NCI-H2196 treated with DMSO at 0.1 percent for 48 hours (cell line): Measurements from ENCODE around the gene COMTD1.
A peak's percentile ranks its signal among the peaks of the same experiment; 100 is the strongest.
"Not testable (repeated sequence)": the region's sequence is repeated elsewhere in the genome, so short reads cannot be mapped to it uniquely, and the experiment has no call there.

ENCODE experiments used
- DNase-seq: peaks from one replicate; lab custom pipeline; 2025; ENCODE audit not compliant: unreplicated experiment; lab: John Stamatoyannopoulos, UW

Gene COMTD1

GRCh38 chr10:75226095-75226494 is 9.7 kb downstream of the COMTD1 start:
- no peak for DNase-seq

DNA sequence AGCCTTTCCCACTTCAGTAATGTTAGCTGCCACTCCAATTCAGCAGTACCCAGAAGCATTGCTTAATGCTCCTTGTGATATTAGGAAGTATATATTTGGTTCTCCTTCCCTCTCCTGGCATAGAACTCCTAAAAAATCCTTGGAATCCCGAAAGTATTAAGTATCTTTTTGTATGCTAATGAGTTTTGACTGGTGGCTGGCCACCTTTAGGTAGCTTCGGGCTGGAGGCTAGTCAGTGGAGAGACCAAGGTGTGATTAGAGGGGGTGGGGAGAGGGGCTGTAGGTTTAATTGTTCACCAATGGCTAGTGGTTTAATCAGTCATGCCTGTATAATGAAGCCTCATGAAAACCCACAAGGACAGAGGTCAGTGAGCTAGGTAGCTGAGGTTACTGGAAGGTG is 12.2 kb downstream of the COMTD1 start:
- DNase-seq: no peak

GRCh38 chr10:75221492-75221891 is 14.3 kb downstream of the COMTD1 start:
- DNase-seq: not testable (repeated sequence)

- no peak for DNase-seq
Measured at GRCh38 chr10:75220274-75220673, 15.5 kb downstream of the COMTD1 start.

DNA sequence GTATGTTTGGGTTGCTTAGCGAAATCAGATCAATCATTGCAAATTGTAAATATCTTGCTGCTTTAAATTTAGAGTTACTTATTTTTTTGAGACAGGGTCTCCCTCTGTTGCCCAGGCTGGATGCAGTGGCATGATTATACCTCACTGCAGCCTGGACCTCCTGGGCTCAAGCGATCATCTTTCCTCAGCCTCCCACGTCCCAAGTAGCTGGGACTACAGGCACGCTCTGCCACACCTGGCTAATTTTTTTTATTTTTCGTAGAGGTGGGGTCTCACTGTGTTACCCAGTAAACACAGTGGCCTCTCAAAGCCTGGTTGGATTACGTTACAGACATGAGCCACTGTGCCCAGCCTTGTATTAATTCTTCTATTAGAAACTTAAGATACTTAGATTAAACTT is 23.4 kb downstream of the COMTD1 start:
- DNase-seq: no peak

DNA sequence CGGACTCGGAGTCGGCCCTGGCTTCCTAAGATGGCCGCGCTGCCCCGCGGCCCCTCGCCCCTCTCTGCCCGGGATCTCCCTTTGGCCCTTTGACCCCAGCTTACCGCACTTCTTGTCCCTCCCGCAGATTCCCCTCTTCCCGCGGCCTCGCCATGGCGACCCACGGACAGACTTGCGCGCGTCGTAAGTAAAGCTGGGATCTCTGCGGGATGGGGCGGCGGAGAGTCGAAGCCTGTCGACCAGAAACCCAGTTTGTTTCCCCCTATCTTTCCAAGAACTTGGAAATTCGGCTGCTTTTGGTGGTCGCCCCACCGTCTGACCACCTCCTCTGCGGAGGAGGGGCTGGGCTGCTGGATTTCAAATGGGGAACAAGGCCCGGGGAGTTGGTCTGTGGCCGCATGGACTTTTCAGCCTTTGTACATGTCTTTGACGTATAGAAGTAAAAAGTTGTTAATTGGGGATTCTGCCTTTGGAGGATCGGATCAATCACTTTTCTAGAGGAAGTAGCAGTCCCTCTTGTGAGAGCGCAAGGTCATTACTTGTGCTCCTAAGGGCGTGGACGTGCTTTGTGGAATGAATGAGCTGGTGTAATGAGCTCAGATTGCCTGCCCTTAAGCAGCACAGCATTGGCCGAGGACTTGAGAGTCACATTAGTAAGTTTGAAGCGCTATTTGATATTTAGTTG is 24.6 kb downstream of the COMTD1 start:
- no peak for DNase-seq

GRCh38 chr10:75210282-75211006 is 25.3 kb downstream of the COMTD1 start, which contains the start of gene VDAC2:
VDAC2 (plus strand) TSS chr10:75210796; CDS start chr10:75211159, 363 bp downstream.
- DNase-seq: peak; percentile 82

DNA sequence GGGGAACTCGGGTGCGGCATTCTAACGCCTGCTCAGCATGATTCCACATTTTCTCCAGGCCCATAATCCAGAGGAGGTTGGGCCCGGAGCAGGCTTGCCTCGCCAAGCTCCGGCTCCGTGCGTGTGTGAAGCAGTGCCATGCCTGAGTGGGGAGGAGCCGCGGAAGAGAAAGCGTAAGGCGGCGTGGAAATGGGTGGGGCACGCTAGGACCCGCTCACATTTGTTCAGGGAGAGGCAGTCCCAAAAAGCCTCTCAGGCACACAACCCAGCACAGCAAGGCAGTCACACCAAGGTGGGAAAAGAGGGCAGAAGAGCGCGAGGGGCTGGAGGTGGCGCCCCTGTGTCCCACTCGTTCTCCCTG is 25.9 kb downstream of the COMTD1 start:
- peak; percentile 53 for DNase-seq

GRCh38 chr10:75209086-75209920 is 26.5 kb downstream of the COMTD1 start:
- no peak for DNase-seq

DNA sequence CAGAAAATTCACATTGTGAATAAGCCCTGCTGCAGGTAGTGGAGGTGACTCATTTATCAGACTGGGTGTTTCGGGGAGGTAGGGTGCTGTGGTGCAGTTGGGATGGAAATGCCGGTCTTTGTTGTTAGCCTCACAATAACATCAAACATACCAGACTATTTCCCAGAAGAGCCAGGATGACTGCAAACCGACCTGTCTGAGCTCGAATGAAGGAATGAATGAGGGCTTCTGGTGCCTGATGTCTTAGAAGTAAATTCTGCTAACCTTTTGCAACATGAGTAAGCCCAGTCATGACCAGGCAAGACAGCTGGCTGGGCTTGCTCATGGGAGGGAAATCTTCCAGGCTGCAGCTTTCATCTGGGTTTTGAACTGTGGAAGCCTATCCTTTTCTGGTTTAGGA is 27.6 kb downstream of the COMTD1 start:
- DNase-seq: no peak

GRCh38 chr10:75207857-75208144 is 28.0 kb downstream of the COMTD1 start:
- DNase-seq: no peak

GRCh38 chr10:75207079-75207856 is 28.5 kb downstream of the COMTD1 start:
- DNase-seq: no peak

- DNase-seq: not testable (repeated sequence)
Measured at GRCh38 chr10:75206638-75207037, 29.1 kb downstream of the COMTD1 start.

GRCh38 chr10:75205908-75206307 is 29.8 kb downstream of the COMTD1 start:
- no peak for DNase-seq

- no peak for DNase-seq
Measured at GRCh38 chr10:75203724-75204123, 32.0 kb downstream of the COMTD1 start.

- not testable (repeated sequence) for DNase-seq
Measured at GRCh38 chr10:75203046-75203620, 32.6 kb downstream of the COMTD1 start.

GRCh38 chr10:75202321-75203045 is 33.3 kb downstream of the COMTD1 start:
- DNase-seq: peak; percentile 18

GRCh38 chr10:75201793-75202307 is 33.9 kb downstream of the COMTD1 start:
- DNase-seq: no peak

- not testable (repeated sequence) for DNase-seq
Measured at GRCh38 chr10:75199949-75200348, 35.8 kb downstream of the COMTD1 start.

DNA sequence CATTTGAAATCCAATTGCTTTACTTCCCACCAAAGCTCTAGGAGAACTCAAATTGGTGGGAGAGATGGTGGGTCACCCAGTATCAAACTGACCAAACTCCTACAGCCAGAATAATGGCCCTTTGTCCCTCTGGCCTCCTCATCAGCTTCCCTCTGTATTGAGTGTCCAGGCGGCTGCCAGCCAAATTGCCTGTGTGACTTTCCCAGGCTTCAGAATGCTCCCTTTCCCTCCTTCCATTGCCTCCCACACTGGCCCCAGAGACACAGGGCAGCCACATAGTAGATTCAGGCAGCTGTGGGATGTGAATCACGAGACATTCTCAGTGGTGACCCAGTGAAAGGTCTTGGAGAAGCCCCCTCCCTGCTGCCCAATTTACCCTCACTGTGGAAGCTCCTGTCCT is 37.9 kb downstream of the COMTD1 start:
- DNase-seq: no peak
